HCT116 (cell line): ENCODE results near the gene ARHGEF16. TPM values are rescaled to one million over a fixed set of nuclear protein-coding genes. Genes with fewer than 3 reads are reported as not detected.

ENCODE experiments used
- ATAC-seq: fragments of 200-7000 bp; cut with Tn5 transposase; 2 replicates; pipeline ENCODE4 v1.9.1; 2020; ENCODE audit warnings: mild to moderate bottlenecking, moderate library complexity
- BruUV-seq: library from RNA; stranded (reverse); fragments of 400-500 nt; replicated peaks from 2 replicates; lab custom pipeline; 2021; lab: Mats Ljungman, UMichigan
- CTCF ChIA-PET: fragments of 300-600 bp; sonication (Branson Sonifier 250); formaldehyde crosslinking; loops from one replicate; lab custom pipeline; 2021; ENCODE audit warnings: antibody characterized with exemption; lab: Charles Lee
- POLR2A ChIA-PET: fragments of 300-600, 350-600 bp; sonication (Branson Sonifier 250); formaldehyde crosslinking; loops from one replicate; lab custom pipeline; 2021; ENCODE audit warnings: antibody characterized with exemption; lab: Charles Lee
- RAD21 ChIA-PET, 2 experiments: fragments of 300-600 bp; sonication (Branson Sonifier 250); formaldehyde crosslinking; loops; one replicate each; lab custom pipeline; 2023; ENCODE audit warnings: low total read pairs in 2 of 2; ENCODE audit not compliant: uncharacterized antibody in 2 of 2, unreplicated experiment in 2 of 2, low non-redundant PET in 1 of 2; lab: Charles Lee
- DNase-seq: peaks from one replicate; pipeline ENCODE4 v3.0.0-alpha.2; 2010; ENCODE audit warnings: low read depth, low spot score
- H2AFZ ChIP-seq: fragments of 200-600 bp; shearing (Covaris generic), sonication (generic); 2 replicates; pipeline ENCODE4 v1.6.1; 2017; ENCODE audit warnings: low read depth, mixed run types, mixed read lengths, antibody characterized with exemption, low read length; ENCODE audit not compliant: poor library complexity, severe bottlenecking
- H3K27ac ChIP-seq: 2 replicates; pipeline ENCODE4 v1.5.1; 2012; ENCODE audit warnings: low read depth, low read length
- H3K27me3 ChIP-seq: fragments of 200-600 bp; sonication (generic); 2 replicates; pipeline ENCODE4 v1.6.1; 2016; ENCODE audit warnings: mixed run types, low read length, mixed read lengths; ENCODE audit not compliant: insufficient read depth
- H3K36me3 ChIP-seq, 2 experiments: fragments of 200-500 bp in 1 of 2; fragments of 200-600 bp in 1 of 2; sonication (Bioruptor generic) in 1 of 2; sonication (generic) in 1 of 2; 2 replicates each; pipeline versions ENCODE4 v1.5.1 to v1.6.1; 2014 to 2016; ENCODE audit warnings: low read length in 2 of 2, inconsistent platforms in 1 of 2, mixed read lengths in 1 of 2, mixed run types in 1 of 2; ENCODE audit not compliant: insufficient read depth in 2 of 2, control insufficient read depth in 1 of 2
- H3K4me1 ChIP-seq, 2 experiments: fragments of 200-600 bp in 1 of 2; sonication (generic) in 1 of 2; 2 replicates each; pipeline versions ENCODE4 v1.5.1 to v1.6.1; 2012 to 2017; ENCODE audit warnings: low read length in 2 of 2, inconsistent platforms in 1 of 2, mild to moderate bottlenecking in 1 of 2, mixed read lengths in 1 of 2, mixed run types in 1 of 2, moderate library complexity in 1 of 2; ENCODE audit not compliant: insufficient read depth in 2 of 2, control insufficient read depth in 1 of 2
- H3K4me2 ChIP-seq: fragments of 200-600 bp; sonication (generic); 2 replicates; pipeline ENCODE4 v1.6.1; 2017; ENCODE audit warnings: mixed run types, low read length, mixed read lengths
- H3K4me3 ChIP-seq, 2 experiments: fragments of 200-600 bp in 1 of 2; sonication (generic) in 1 of 2; replicated peaks in 1 of 2; 2 replicates each; pipeline ENCODE4 v1.5.1; 2011 to 2016; ENCODE audit warnings: low read length in 2 of 2, control low read depth in 1 of 2, low read depth in 1 of 2, mild to moderate bottlenecking in 1 of 2, mixed read lengths in 1 of 2, mixed run types in 1 of 2
- H3K79me2 ChIP-seq: fragments of 200-600 bp; sonication (generic); 2 replicates; pipeline ENCODE4 v1.6.1; 2017; ENCODE audit warnings: mild to moderate bottlenecking, mixed run types, low read length, moderate library complexity, mixed read lengths; ENCODE audit not compliant: insufficient read depth
- H3K9ac ChIP-seq: fragments of 200-600 bp; sonication (generic); 2 replicates; pipeline ENCODE4 v1.6.1; 2016; ENCODE audit warnings: low read length, mixed read lengths
- H3K9me2 ChIP-seq: fragments of 200-600 bp; sonication (generic), shearing (Covaris generic); 2 replicates; pipeline ENCODE4 v1.6.1; 2017; ENCODE audit warnings: mixed run types, mild to moderate bottlenecking, moderate library complexity; ENCODE audit not compliant: insufficient read depth
- H3K9me3 ChIP-seq, 2 experiments: fragments of 200-500 bp in 1 of 2; fragments of 200-600 bp in 1 of 2; sonication (Bioruptor generic) in 1 of 2; sonication (generic) in 1 of 2; 2 replicates each; pipeline ENCODE4 v1.6.1; 2014 to 2017; ENCODE audit warnings: low read length in 2 of 2, mixed read lengths in 2 of 2, inconsistent platforms in 1 of 2, low read depth in 1 of 2, mild to moderate bottlenecking in 1 of 2, mixed run types in 1 of 2, moderate library complexity in 1 of 2; ENCODE audit not compliant: control insufficient read depth in 1 of 2, insufficient read depth in 1 of 2
- H4K20me1 ChIP-seq: fragments of 200-600 bp; sonication (generic), shearing (Covaris generic); 2 replicates; pipeline ENCODE4 v1.6.1; 2017; ENCODE audit warnings: mixed run types, mild to moderate bottlenecking, moderate library complexity; ENCODE audit not compliant: insufficient read depth
- CTCF ChIP-seq, 3 experiments: fragments of 200-600 bp in 1 of 3; sonication (generic) in 1 of 3; IDR thresholded peaks in 2 of 3; conservative IDR thresholded peaks in 1 of 3; 2 replicates each; pipeline ENCODE4 v1.5.1; 2012 to 2017; ENCODE audit warnings: low read depth in 2 of 3, low read length in 2 of 3, antibody characterized with exemption in 1 of 3, borderline replicate concordance in 1 of 3, control low read depth in 1 of 3, mild to moderate bottlenecking in 1 of 3, mixed read lengths in 1 of 3, mixed run types in 1 of 3, moderate library complexity in 1 of 3; ENCODE audit not compliant: insufficient read depth in 1 of 3
- EGR1 ChIP-seq: IDR thresholded peaks from 2 replicates; pipeline ENCODE4 v1.6.1; 2012; ENCODE audit warnings: low read depth
- EZH2 ChIP-seq: fragments of 200-600 bp; sonication (generic); IDR thresholded peaks from 2 replicates; pipeline ENCODE4 v1.6.1; 2017; ENCODE audit warnings: antibody characterized with exemption, mixed run types
- EZH2phosphoT487 ChIP-seq: fragments of 200-600 bp; IDR thresholded peaks from 2 replicates; pipeline ENCODE4 v1.6.1; 2018; ENCODE audit warnings: antibody characterized with exemption, borderline replicate concordance
- JUND ChIP-seq: IDR thresholded peaks from 2 replicates; pipeline ENCODE4 v1.6.1; 2012
- MAX ChIP-seq: IDR thresholded peaks from 2 replicates; pipeline ENCODE4 v1.6.1; 2012
- RAD21 ChIP-seq: IDR thresholded peaks from 2 replicates; pipeline ENCODE4 v1.6.1; 2012; ENCODE audit warnings: low read depth, mild to moderate bottlenecking
- REST ChIP-seq: IDR thresholded peaks from 2 replicates; pipeline ENCODE4 v1.6.1; 2012; ENCODE audit warnings: low read depth
- SP1 ChIP-seq: IDR thresholded peaks from 2 replicates; pipeline ENCODE4 v1.6.1; 2012; ENCODE audit warnings: low read depth
- SRF ChIP-seq: IDR thresholded peaks from 2 replicates; pipeline ENCODE4 v1.6.1; 2012; ENCODE audit warnings: low read depth
- ZBTB33 ChIP-seq: IDR thresholded peaks from 2 replicates; pipeline ENCODE4 v1.6.1; 2011; ENCODE audit warnings: mild to moderate bottlenecking, low read length, moderate library complexity; ENCODE audit not compliant: insufficient replicate concordance; ENCODE audit errors: extremely low read depth
- ZFX ChIP-seq: fragments of 450-650 bp; IDR thresholded peaks from 2 replicates; pipeline ENCODE4 v1.6.1; 2017
- ZNF274 ChIP-seq: fragments of 200-500 bp; sonication (Bioruptor generic); IDR thresholded peaks from 2 replicates; pipeline ENCODE4 v1.6.1; 2014; ENCODE audit warnings: mild to moderate bottlenecking, low read depth, low read length, inconsistent platforms
- intact Hi-C: fragments of 100-400 bp; cut with micrococcal nuclease; formaldehyde crosslinking; loops from 2 replicates; pipeline ENCODE4 v1.10.0; 2022
- total RNA-seq: library from RNA; stranded (reverse); gene quantifications from one replicate; pipeline ENCODE4 v1.2.1, GENCODE V29; 2021; ENCODE audit not compliant: unreplicated experiment

The ARHGEF16 gene
- total RNA-seq, 1 experiment from 2014 or later, result 37.4 TPM

GRCh38 chr1:3529099-3529729 lies 74.7 kb downstream of the ARHGEF16 start:
- no peak for ATAC-seq
- Histone ChIP-seq H3K9me2 (no peaks in the 10 kb centered on the region), H3K36me3 (no peaks in the 10 kb centered on the region), H3K9ac (no peak overlapping the region), H2AFZ (no peak overlapping the region), H3K4me1 (peaks cover 13 to 22% of the 10 kb centered on the region in 2 experiments), H3K27me3 (no peaks in the 10 kb centered on the region), H3K79me2 (no peaks in the 10 kb centered on the region), H3K9me3 (no peaks in the 10 kb centered on the region), H3K27ac (no peak overlapping the region), H3K4me3 (no peak overlapping the region), H3K4me2 (no peak overlapping the region), H4K20me1 (no peaks in the 10 kb centered on the region)
- no peak for TF ChIP-seq CTCF (IDR thresholded peaks at IDR 0.05 in 2 of 3, conservative IDR thresholded peaks at IDR 0.05 in 1 of 3; ENCODE audit: borderline replicate concordance in 1 of 3, insufficient read depth in 1 of 3, low read depth in 2 of 3, low read length in 2 of 3)
- no peak for TF ChIP-seq EGR1
- no peak for TF ChIP-seq REST
- TF ChIP-seq SP1, result no peak
- no peak for TF ChIP-seq ZBTB33
- TF ChIP-seq SRF, result no peak
- TF ChIP-seq EZH2, result no peak
- no peak for TF ChIP-seq JUND
- TF ChIP-seq ZFX, result no peak
- TF ChIP-seq ZNF274, result no peak
- TF ChIP-seq EZH2phosphoT487, result no peak
- no peak for TF ChIP-seq RAD21
- no peak for TF ChIP-seq MAX
- ChIA-PET POLR2A (no interaction called here), RAD21 (no interaction called here), CTCF (no interaction called here)
- no peak for DNase-seq
- intact Hi-C loops, result no loop called here
- BruUV-seq, result no TSS peak
